ENCODE data around the gene S100P.
A peak's percentile ranks its signal among the peaks of the same experiment; 100 is the strongest.

Gene S100P

GRCh38 chr4:6680372-6681034, 13.2 kb upstream of the S100P start:
- peaks cover 23% of the 10 kb centered on the region for H4K20me1 ChIP-seq (ENCODE audit: insufficient read depth, low read length, poor library complexity, severe bottlenecking)
- no peaks in the 10 kb centered on the region for H3K27me3 ChIP-seq (ENCODE audit: insufficient read depth, low read length, poor library complexity, severe bottlenecking)
- TF ChIP-seq EZH2phosphoT487 (IDR thresholded peaks at IDR 0.05; ENCODE audit: borderline replicate concordance) (no peak), CTCF (conservative IDR thresholded peaks at IDR 0.05; ENCODE audit: low read length) (peak; percentile 49)
- H2AFZ ChIP-seq (ENCODE audit: low read length): no peak overlapping the region
- peaks cover 21% of the 10 kb centered on the region for H3K4me1 ChIP-seq (ENCODE audit: insufficient read depth, low read length, poor library complexity, severe bottlenecking)
- H3K9ac ChIP-seq (ENCODE audit: low read depth, low read length, poor library complexity, severe bottlenecking): no peak overlapping the region
- H3K4me2 ChIP-seq (ENCODE audit: low read depth, low read length, poor library complexity, severe bottlenecking): no peak overlapping the region
- H3K4me3 ChIP-seq (ENCODE audit: low read length, poor library complexity, severe bottlenecking): no peak overlapping the region
- H3K9me2 ChIP-seq (replicated peaks; ENCODE audit: low read depth, low read length): no peaks in the 10 kb centered on the region
- H3F3A ChIP-seq (ENCODE audit: low read depth): no peaks in the 10 kb centered on the region
- no peaks in the 10 kb centered on the region for H3K9me3 ChIP-seq (ENCODE audit: insufficient read depth, low read depth, low read length)
- peaks cover 39% of the 10 kb centered on the region for H3K79me2 ChIP-seq (ENCODE audit: insufficient read depth, low read length)
- no peaks in the 10 kb centered on the region for H3K36me3 ChIP-seq (ENCODE audit: insufficient read depth, low read length)

- peaks cover 33% of the 10 kb centered on the region for H3K79me2 ChIP-seq (ENCODE audit: insufficient read depth, low read length)
- H3K9me3 ChIP-seq (ENCODE audit: insufficient read depth, low read depth, low read length): no peaks in the 10 kb centered on the region
- H3F3A ChIP-seq (ENCODE audit: low read depth): no peaks in the 10 kb centered on the region
- H3K4me1 ChIP-seq (ENCODE audit: insufficient read depth, low read length, poor library complexity, severe bottlenecking): peaks cover 14% of the 10 kb centered on the region
- no peak overlapping the region for H3K9ac ChIP-seq (ENCODE audit: low read depth, low read length, poor library complexity, severe bottlenecking)
- H3K9me2 ChIP-seq (replicated peaks; ENCODE audit: low read depth, low read length): no peaks in the 10 kb centered on the region
- no peak overlapping the region for H3K4me3 ChIP-seq (ENCODE audit: low read length, poor library complexity, severe bottlenecking)
- TF ChIP-seq CTCF (conservative IDR thresholded peaks at IDR 0.05; ENCODE audit: low read length) (no peak), EZH2phosphoT487 (IDR thresholded peaks at IDR 0.05; ENCODE audit: borderline replicate concordance) (no peak)
- no peak overlapping the region for H3K4me2 ChIP-seq (ENCODE audit: low read depth, low read length, poor library complexity, severe bottlenecking)
- H4K20me1 ChIP-seq (ENCODE audit: insufficient read depth, low read length, poor library complexity, severe bottlenecking): peaks cover 17% of the 10 kb centered on the region
- no peak overlapping the region for H2AFZ ChIP-seq (ENCODE audit: low read length)
- no peaks in the 10 kb centered on the region for H3K36me3 ChIP-seq (ENCODE audit: insufficient read depth, low read length)
- H3K27me3 ChIP-seq (ENCODE audit: insufficient read depth, low read length, poor library complexity, severe bottlenecking): no peaks in the 10 kb centered on the region
These were observed 12.5 kb upstream of the S100P start for GRCh38 chr4:6681191-6681590.

GRCh38 chr4:6682862-6683590, 10.7 kb upstream of the S100P start:
- Histone ChIP-seq H3K27me3 (ENCODE audit: insufficient read depth, low read length, poor library complexity, severe bottlenecking) (no peaks in the 10 kb centered on the region), H3K4me1 (ENCODE audit: insufficient read depth, low read length, poor library complexity, severe bottlenecking) (peaks cover 7% of the 10 kb centered on the region), H3K9me2 (replicated peaks; ENCODE audit: low read depth, low read length) (no peaks in the 10 kb centered on the region), H4K20me1 (ENCODE audit: insufficient read depth, low read length, poor library complexity, severe bottlenecking) (no peaks in the 10 kb centered on the region), H3K9me3 (ENCODE audit: insufficient read depth, low read depth, low read length) (no peaks in the 10 kb centered on the region), H3K79me2 (ENCODE audit: insufficient read depth, low read length) (peaks cover 21% of the 10 kb centered on the region; the same call in 1 of the 2 replicates), H3K9ac (ENCODE audit: low read depth, low read length, poor library complexity, severe bottlenecking) (no peak overlapping the region), H3F3A (ENCODE audit: low read depth) (no peaks in the 10 kb centered on the region), H3K4me3 (ENCODE audit: low read length, poor library complexity, severe bottlenecking) (no peak overlapping the region), H2AFZ (ENCODE audit: low read length) (no peak overlapping the region), H3K36me3 (ENCODE audit: insufficient read depth, low read length) (no peaks in the 10 kb centered on the region), H3K4me2 (ENCODE audit: low read depth, low read length, poor library complexity, severe bottlenecking) (no peak overlapping the region)
- no peak for TF ChIP-seq EZH2phosphoT487 (IDR thresholded peaks at IDR 0.05; ENCODE audit: borderline replicate concordance)
- TF ChIP-seq CTCF (conservative IDR thresholded peaks at IDR 0.05; ENCODE audit: low read length): no peak

All from Loucy (cell line).